Activated effector memory CD4-positive, alpha-beta T cell treated with Interleukin-2 at 50 U/mL for 16 hours (primary cell): ENCODE results near the gene NELFA.

Source experiments
- DNase-seq: peaks from one replicate; pipeline ENCODE4 v3.0.0-alpha.2; 2020

Gene NELFA

GRCh38 chr4:2008921-2009650 lies at the start of gene NELFA:
TSS of gene NELFA (minus strand) at chr4:2008974. CDS start at chr4:2008959, 15 bp downstream.
- peak; percentile 89 for DNase-seq

- DNase-seq, result no peak
Measured at GRCh38 chr4:2057382-2058065, 48.8 kb upstream of the NELFA start.

DNA sequence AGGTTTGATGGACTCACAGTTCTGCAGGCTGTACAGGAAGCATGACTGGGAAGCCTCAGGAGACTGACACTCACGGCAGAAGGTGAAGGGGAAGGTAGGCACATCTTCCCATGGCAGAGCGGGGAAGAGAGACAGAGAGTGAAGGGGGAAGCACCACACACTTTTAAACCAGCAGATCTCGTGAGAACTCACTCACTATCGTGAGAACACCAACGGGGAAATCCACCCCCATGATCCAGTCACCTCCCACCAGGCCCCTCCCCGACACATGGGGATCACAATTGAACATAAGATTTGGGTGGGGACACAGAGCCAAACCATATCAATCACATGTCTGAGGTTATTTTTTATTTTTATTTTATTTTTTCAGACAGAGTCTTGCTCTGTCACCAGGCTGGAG lies 45.4 kb upstream of the NELFA start:
- no peak for DNase-seq

DNA sequence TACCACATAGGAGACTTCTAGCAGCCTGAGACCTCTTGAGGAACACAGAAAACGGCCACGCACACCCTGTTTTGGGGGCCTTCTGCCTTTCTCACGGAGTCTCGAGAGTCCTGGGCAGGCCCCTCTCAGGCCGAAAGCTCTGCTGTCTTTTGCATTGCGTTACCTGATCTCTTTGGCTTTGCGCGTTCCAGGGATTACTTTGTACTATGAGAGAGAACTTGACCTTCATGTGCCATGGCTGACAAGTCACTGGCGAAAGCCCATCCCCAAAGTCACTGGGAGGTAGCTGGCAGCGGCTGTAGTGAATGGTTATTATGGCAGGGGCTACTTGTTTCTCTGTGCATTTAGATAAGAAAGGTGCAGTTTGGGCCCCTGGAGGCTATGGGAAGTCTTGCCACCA lies 42.3 kb upstream of the NELFA start:
- no peak for DNase-seq

GRCh38 chr4:2049811-2050210 lies 41.0 kb upstream of the NELFA start:
- no peak for DNase-seq

GRCh38 chr4:2049381-2049780 lies 40.6 kb upstream of the NELFA start:
- no peak for DNase-seq

DNA sequence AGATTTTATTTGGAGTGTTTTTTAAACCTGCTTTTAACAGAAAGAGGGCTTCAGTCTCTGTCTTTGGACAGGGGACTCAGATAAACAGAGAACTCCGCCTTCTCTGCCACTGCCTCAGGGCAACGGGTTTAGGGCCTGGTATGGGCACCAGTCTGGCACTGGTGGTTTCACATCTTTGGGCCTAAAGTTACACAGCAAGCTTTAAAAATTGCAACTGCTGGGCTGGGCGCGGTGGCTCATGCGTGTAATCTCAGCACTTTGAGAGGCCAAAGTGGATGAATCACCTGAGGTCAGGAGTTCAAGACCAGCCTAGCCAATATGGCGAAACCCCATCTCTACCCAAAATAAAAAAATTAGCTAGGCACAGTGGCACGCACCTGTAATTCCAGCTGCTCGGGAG lies 40.1 kb upstream of the NELFA start:
- no peak for DNase-seq

GRCh38 chr4:2047781-2048581 lies 39.2 kb upstream of the NELFA start:
- DNase-seq, result no peak

DNA sequence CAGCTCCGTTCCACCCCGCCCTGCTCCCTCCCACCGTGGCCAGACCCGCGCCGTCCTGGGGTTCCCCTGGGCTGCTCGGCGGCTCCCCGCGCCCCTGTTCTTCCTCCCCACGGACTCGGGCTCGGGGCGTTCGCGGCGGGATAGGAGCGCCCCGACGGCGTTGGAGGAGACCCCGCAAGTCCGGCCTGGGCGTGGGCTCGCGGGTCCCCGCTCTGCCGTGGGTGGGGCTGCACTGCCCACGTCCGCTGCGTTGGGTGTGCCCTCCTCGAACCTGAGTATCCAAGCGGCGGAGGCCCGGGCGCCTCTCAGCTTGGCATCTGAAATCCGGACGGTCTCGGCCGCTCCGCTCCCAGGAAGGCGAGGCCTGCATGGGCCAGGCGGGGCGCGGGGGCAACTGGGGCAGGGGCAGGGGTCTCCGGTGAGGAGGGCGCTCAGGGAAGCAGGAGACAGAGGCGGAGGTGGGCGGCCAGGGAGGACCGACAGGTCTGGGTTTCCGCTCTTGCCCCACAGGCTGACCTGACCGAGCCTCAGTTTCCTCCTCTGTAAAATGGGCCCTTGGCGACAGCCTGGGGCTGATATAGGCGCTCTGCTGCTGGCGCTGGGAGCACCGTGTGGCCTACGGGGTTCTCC lies 38.4 kb upstream of the NELFA start:
- no peak for DNase-seq

GRCh38 chr4:2046031-2046961 lies 37.5 kb upstream of the NELFA start:
- no peak for DNase-seq

- DNase-seq, result no peak
Measured at GRCh38 chr4:2045518-2045951, 36.8 kb upstream of the NELFA start.

GRCh38 chr4:2044542-2045517 lies 36.1 kb upstream of the NELFA start:
- no peak for DNase-seq

GRCh38 chr4:2044119-2044485 lies 35.3 kb upstream of the NELFA start:
- no peak for DNase-seq

DNA sequence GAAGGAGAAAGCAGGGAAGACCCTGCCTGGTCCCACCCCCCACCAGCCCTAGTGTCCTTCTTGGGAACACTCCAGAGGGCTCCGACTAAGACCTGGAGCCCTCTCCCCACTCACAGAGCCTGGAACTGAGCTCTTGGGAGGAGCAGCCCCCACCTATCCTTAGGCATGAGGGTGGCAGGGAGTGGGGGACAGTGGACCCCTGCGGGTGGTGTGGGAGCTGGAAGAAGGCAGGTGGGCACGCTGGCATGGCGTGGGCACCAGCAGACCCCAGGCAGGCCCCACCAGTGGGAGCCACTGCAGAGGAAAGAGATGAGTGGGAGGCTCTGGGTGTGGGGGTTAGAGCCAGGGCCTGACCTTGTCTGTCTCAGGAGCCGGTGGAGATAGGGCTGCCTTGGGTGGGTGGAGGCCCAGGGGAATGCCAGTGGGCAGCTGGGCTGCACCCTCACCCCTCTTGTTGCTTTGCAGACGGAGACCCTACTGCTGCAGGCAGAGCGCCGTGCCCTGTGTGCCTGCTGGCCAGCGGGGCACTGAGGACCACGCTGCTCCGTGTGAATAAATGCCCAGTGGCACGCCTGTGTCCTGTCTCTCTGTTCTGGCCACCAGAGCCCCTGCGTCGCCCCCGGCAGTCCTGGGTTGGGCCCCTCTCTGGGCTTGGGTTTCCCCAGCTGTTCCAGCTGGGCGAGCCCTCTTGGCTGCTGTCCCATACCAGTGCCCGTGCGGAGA lies 34.8 kb upstream of the NELFA start:
- no peak for DNase-seq

DNA sequence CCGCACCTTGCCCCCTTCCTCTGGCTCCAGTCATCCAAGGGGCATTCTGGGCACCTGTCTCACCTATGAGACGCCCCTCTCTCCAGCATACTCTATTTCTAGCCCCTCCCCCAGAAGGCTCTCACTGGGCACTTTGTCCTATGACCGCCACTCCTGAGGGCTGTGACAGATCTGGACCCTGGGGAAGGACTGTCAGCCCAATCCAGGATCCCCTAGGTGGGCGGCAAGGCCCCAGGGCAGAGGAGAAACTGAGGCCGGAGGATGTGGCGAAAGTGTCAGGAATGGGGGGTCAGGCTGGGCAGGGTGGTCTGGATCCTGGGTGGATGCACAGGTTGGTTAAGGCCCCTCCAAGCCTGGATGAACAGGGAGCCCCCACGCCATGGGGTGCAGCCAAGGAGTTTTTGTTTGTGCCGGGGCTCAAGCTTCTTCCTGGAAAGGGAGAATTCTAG lies 34.2 kb upstream of the NELFA start:
- no peak for DNase-seq

GRCh38 chr4:2042204-2042946 lies 33.6 kb upstream of the NELFA start:
- DNase-seq, result peak; percentile 18

- peak; percentile 71 for DNase-seq
Measured at GRCh38 chr4:2041239-2042130, 32.7 kb upstream of the NELFA start.
